MM.1S (cell line): ENCODE data around the gene SLC25A28.

ENCODE experiments used
- CTCF ChIP-seq: fragments of 300-600 bp; sonication (generic); IDR thresholded peaks from 2 replicates; pipeline ENCODE4 v1.5.1; 2016; ENCODE audit warnings: antibody characterized with exemption, low read length, mixed read lengths
- EZH2 ChIP-seq: fragments of 300-600 bp; sonication (generic); optimal IDR thresholded peaks from 2 replicates; pipeline ENCODE3; 2017; ENCODE audit warnings: low read depth, mild to moderate bottlenecking, antibody characterized with exemption, low read length, mixed read lengths
- EZH2phosphoT487 ChIP-seq: fragments of 300-600 bp; sonication (generic); IDR thresholded peaks from 2 replicates; pipeline ENCODE4 v1.6.1; 2018; ENCODE audit warnings: antibody characterized with exemption, low read length

DNA sequence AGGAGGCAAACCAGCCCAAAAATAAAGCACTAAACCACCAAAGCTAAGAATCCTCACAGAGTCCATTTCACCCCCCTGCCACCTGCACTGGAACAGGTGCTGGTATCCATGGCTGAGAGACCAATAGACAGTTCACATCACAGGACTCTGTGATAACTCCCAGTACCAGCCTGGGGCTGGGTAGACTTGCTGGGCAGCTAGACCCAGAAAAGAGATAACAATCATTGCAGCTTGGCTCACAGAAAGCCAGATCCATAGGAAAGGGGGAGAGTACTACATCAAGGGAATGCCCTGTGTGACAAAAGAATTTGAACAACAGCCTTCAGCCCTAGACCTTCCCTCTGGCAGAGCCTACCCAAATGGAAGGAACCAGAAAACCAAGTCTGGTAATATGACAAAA lies 13.6 kb upstream of the SLC25A28 start:
- TF ChIP-seq CTCF (no peak), EZH2 (no peak), EZH2phosphoT487 (no peak)
